8988T (cell line): Measurements from ENCODE around the gene AKT3.

Source experiments
- DNase-seq: peaks from one replicate; pipeline ENCODE4 v3.0.0; 2011

The AKT3 gene

DNA sequence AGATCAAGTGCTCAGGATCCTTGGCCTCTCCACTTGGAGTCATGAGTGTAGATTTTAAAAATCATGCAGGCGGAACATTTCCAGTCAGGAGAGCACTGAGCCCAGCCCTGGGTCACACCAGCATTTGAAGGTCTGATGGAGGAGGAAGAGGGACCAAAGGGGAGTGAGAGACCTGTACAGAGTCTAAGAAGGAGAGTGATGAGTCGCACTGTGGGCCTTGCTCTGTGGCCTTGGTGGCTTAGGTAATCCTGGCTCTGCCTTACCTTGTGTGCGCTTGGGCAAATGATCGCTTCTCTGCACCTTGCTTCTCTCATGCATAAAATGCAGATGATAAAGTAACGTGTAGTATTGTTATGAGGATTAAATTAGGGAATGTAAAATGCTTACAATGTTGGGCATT lies 368.9 kb downstream of the AKT3 start:
- no peak for DNase-seq

DNA sequence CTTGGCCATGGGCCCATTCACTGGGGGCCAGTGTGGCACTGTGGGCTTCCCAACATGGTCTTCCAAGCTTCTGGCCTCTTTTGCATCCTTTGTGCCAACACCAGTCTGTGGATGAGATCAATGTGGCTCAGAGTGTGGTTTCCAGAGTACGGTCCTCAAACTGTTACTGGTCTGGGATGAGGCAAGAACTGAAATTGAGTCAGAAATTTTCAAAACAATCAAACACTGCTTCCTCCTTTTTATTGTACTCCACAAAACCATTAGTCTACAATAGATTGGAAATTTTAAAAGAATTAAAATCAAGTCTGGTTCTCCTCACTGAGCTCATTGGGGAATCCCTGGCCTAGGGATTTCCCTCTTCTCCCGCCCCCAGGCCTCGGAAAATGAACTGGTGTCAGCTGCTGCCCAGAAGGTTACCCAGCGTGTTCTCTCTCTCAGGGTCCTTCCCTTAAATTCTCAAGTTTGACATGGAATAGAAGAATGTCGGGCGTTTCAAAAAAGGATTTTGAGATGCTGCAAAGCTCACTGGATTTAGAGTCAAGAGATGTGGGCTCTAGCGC lies 372.2 kb downstream of the AKT3 start:
- DNase-seq: no peak

DNA sequence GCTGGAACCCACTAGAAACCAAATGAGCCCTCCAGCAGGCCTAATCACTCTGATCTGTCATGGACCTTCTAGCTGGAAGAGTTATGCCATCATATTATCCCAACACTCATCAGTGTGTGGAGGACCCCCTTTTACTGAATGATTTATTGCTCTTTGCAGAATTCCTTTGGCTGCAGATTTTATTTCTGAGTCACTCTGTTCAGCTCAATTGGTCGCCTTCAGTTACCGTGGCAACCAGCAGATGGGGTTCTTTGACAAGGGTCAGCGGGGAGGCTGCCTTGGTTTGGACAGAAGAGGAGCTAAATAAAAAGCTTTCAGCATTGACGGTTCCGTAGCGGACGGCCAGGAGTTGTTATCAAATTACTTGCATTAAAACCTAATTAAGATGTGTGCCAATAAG lies 374.1 kb downstream of the AKT3 start:
- DNase-seq: no peak

DNA sequence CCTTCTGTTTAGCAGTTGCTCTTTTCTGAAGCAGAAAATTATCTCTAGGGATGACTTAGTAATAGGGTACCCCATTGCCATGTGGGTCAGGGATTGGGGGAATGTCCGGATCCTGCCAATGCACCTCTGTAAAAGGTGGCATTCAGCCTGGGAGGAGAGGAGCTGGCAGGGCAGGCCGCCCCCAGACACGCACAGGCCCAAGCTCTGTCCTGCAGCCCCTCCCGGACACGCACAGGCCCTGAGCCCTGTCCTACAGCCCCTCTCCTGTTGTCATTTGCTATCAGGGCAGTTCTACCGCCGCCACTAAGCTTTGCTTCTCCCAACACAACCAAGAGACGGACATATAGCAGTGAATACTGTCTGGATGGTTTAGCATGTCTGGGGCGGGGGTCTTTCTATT lies 375.1 kb downstream of the AKT3 start:
- DNase-seq: no peak

DNA sequence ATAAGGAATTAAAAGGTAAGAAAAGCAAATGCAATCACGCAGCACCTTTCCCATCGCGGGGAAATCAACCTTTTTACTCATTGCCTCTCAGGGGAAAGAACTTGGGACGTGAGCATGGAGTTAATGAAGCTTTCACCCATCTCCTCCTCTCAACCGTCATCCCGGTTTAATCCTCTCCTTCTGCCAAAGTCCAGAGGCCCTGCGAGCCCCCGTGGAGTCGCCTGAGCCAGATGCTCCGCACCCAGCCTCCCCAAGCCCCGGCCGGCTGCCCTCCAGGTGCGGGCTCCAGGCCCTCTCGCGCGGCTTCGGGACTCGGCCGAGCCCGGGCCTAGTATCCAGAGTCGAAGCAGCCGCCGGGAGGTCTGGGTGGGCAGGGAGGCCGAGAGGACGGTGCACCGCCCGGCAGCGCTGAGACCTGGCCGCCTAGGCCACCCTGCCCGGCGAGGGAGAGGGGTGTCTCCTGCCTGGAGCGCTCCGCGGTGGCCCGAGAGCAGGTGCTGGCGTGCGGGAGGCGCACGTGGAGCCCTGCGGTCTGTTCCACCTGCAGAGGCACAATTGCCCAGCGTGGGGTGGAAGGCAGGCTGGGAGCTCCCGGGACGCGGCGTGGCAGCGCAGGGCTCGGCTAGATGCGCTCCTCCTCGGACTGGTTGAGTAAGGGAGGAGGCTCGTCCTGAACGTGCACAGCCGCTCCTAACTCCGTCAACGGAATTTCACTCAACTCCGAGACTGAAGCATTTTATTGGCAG lies 375.7 kb downstream of the AKT3 start:
- no peak for DNase-seq

DNA sequence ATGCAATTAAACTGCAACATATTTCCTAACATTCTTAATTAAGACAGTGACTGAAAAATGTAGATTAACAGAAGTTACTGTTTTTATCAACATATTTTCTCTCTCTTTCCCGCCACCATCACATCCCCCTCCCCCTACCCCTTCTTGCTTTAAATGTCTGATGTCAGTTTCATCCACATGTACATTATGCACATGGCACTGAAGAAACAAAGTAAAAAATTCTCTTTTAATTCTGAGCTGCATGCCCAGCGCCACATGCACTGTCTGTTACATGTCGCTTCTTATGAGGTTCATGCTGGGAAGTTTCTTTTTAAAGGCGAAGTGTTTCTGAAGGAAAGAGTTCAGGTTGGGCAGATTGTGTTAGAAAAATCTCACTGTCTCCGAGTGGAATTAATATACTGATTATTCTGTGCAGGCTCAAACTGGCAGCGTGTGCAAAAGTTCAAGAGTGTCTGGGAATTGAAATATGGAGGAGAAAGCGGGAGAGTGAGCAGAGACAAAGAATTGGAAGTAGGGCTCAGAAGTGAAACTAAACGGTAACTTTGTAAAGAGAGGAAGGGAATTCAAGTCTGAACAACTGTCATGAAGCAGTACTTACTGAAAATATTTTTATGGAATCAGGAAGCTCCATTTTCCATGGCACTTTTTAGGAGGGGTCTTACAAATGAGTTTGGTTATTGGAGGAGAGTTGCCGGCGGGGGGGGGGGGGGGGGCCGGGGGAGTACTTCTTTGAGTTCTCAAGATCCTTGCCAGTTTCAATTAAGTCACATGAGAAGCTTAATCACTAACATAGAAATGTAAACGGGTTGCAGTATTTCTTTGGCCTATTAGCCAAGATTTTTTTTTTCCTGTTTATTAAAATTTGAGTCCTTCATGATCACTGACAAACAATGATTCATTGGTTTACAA lies 376.6 kb downstream of the AKT3 start:
- DNase-seq: no peak

DNA sequence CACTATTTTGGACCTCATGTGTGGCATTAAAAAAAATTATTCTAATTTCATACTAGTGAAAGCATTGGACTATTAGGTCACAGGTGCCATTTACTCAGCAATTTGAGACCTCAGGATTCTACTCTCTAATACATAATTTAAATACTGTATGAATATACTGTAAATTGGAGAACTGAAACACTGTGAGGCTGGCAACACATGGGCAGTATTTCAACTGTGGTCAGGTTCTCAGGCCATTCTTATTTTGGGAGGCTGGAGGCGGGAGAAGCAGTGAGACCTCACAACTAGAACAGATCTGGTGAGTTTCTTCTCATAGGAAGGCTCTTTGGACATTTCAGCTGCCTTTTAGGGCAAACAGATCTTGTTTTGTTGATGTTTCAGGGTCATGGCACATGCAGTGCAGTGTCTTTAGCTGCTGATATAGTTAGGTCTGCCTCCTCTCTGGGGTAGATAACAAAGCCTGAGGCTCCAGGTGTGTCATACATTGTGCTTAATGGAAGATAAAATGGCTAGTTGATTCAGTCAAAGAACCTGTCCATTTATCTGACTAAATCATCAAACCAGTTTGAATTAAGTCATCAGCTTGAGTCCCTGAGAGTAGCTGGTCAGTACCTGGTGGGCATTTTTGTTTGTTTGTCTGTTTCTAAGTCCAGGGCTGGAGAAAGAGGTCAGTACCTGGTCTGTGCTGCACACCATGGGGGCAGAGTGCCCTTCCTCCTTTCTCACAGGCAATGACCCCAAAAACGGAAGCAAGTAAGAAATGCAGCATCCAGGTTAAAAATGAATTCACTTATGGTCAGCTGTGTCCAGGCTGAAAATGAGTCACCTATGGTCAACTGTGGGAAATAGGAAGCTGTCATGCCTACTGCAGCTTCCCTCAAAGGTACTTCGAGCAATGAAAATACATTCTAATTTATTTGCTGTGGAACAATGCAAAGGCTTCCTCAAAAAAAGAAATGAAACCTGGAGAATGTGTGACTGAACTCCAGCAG lies 378.0 kb downstream of the AKT3 start:
- no peak for DNase-seq

DNA sequence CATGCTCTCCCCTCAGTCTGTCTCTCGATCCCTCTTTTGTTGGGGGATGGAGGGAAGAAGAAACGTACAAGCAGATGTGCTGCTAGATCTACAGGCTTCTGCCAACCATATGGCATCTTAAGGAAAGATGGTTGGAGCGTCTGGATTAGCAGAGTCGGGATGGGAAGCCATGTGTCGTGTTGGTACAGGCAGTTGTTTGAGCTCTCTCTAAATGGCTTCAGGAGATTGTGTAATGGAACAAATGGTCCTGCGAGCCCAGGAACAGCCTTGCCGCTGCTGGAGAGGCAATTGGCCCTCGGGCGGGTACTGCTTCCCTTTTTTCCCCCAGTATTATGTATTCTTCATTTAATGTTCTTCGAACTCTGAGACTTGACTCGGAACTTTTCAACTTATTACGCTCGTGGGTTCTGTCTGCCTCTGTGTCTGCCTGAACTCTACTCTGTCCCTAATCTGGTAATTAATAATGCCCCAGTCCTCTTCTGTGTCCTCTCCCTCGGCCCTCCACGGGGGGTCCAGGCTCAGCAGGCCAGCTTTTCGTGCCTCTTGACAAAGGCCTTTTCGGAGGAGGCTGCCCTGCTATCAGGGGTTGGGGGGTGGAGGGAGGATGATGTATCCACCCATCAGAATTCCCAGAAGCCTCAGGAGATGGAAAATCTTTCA lies 378.9 kb downstream of the AKT3 start:
- no peak for DNase-seq

DNA sequence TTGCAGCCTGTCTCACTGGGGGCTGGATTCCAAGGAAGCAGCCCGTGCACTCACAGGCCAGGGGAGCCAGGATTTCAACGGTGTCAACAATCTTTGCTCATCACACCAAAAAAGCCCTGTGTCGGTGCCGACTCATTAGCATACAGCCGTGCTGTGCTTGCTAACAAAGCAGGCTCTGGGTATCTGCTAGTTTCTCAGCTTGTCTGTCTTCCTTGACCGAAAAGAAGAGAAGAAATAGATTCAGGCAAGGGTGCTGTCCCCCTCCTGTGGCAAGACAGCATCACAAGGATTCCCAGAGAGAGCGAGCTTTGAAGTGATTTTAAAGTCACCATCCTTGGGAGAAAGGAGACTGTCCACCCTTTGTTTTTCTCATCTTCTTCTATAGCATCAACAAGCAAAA lies 379.5 kb downstream of the AKT3 start:
- no peak for DNase-seq

DNA sequence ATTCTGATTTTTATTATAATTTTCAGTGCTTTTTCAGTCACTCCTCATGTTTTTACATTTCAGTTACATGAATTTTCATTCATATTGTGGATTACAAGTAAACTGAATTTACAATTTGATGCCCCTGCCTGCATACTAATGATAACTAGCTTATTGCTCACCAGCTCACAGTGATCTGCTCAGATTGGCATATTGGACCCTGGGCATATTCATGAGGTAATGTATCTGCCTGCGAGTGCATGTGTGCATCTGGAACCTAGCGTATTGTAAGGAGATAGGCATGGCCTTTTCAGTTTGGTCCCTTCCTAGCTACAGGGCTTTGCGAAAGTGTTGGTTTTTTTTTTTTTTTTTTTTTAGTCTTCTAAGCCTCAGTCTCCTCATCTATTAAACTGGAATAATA lies 380.5 kb downstream of the AKT3 start:
- no peak for DNase-seq

DNA sequence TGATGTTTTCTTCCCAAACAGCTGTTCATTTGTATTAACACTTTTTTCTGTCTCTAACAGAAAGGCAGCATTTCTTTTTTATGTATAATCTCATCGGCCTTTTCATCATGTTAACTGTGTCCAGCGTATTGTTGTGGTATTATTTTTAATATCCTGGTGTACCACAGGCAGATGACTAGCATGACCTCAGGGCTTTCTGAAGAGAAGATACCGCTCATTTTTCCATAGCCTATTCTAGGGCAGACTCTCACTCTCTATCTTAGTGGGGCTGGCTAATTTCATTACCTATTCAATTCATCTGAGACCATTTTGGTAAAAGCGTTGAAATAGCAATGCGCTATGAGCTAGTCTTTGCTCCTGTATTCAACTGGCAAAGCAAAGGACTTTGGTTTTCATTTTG lies 384.3 kb downstream of the AKT3 start:
- DNase-seq: no peak

DNA sequence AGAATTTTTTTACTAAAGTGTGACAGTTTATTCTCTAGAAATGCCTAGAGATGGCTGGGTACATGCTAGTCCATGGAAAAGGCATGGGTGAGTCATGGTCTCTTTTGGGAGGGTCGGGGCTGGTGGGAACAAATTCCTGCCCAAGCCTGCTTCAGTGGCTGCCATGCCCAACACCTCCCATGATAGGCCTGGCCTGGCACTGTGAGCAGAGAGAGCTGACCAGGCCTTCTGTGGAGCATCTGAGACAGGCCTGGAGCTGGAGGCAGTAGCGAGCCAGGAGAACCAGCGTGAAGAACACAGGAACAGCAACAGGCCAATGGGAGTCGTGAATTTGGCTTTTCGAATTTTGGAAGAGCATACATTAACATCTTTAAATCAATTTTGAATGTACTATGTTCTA lies 385.0 kb downstream of the AKT3 start:
- no peak for DNase-seq

DNA sequence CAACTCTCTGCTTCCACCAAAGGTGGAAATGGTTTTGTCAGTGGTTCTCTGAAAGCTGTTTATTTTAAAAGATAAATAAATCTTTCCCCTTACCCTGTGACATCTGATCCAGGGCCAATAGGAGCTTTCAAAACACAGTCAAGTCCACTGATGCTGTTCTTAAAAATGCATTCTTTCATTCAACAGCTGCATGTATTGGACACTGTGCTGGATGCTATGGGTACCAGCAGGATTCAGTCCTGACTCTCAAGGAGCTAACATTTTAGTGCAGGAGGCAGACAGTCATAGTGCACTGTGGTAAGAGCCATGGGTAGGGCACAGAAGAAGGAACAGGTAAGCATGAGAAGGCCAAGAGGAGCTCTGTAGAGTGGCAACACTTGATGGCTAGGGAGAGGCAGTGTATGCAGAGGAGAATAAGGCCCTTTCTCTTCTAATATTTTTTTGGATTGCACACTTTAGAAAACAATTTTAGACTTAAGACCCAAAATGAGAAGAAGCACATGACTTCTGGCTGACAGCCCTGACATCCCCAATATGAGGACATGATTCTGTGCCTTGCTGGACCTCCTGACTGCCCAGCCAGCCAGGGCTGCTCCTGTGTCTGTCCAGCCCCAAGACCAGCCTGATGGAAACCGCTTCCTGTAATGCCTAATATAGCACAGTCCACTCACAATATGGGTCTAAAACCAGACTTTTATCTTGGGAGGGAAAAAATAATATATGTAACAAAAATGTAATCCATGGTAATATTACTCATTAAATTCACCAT lies 386.9 kb downstream of the AKT3 start:
- DNase-seq: no peak

DNA sequence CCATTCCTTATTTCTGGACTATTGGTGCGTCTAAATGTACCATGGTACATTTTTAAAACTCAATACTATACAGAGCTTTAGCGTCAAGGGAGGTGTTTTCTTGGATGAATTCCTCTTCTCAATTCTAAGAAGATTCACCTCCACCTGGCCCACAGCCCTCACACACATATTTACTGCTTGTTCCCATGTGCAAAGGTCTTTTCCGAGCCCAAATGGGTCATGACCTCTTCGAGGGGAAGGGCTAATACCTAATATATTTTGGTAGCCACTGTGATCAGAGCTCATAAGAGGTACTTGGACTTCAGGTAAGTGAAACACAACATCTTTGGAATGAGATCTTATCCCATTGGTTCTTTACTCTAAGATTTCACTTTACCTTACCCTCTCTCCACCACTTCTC lies 388.3 kb downstream of the AKT3 start:
- DNase-seq: no peak

DNA sequence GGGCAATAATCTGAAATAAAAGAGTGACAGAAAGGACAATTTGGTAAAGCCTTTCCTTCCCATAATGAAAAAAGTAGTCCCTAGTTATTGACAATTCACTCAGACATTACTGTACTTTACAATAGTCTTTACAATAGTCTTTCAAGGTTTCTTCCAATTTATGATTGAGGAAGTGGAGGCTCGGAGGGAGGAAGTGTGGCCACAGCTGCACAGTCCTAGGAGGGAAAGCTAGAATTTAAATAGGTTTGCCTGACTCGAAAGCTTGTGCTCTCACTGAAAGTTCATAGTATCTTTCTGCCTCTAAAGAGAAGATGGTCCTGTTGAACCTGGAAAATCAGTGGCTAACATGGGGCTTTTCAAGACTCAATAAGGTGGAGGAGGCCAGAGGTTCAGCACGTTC lies 391.0 kb downstream of the AKT3 start:
- no peak for DNase-seq

DNA sequence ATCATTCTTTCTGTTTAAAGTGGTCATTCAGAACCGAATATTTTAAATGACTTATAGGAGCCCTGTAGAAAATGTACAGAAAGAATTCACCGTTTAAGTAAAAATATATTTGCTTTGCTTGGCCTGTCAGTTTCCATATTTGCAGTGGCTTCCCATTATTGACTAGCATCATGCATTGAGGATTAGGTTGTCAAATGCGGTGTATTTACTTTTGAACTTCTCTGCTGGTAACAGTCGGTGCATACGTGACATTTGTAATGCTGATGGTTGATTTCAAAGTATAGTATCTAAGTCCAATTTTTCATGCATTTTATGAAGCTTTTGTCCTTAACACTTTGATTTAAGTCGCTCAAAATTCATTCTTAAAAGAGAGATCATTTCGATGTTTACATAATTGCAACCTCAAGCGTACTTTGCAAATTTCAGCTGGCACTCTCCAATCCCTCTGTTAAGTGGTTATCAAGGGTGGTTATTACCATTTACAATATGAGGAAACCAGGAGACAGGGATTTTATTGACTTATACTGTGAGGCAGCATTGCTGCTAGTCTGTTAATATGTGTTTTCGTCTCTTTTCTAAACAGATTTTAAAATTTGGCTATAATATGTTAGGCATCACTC lies 392.6 kb downstream of the AKT3 start:
- DNase-seq: no peak

DNA sequence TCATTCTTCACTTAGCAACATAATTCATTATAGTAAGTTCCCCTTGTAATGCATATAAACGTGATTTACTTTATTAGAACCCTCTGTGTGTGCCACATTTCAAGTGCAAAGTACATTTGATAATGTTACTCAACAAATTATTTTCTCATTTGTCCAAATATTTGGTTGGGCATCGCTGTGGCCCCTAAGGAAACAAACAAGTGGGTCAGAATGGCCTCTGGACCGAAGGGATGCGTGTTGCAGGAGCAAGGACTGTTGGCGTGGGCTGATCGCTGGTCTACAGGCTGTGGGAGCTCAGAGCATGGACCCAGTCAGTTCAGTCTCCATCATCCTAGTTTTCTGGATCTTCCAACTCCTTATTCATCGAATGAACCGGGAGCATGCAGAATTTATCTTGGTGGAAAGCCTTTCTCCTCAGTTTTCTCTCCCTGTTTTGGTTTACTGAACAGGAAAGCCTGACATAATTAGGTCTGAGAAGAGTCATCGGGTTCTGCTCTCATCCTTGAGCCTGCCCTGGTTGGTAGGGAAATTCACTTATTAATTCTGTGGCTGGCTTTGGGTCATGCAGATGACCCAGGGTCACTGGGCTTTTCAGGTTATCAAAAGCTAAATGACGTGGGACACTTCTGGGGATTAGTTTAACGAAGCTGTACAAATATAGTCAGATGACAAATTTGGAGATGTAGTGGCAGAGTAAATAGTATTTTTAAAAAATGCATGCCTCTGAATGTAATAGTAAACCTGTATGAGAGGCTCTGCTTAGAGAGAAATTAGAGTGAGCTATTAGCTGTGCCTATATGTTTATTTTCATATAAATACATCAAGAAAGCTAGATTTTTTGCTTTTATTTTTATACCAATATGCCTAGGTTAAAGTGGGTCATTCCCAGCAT lies 394.0 kb downstream of the AKT3 start:
- no peak for DNase-seq

DNA sequence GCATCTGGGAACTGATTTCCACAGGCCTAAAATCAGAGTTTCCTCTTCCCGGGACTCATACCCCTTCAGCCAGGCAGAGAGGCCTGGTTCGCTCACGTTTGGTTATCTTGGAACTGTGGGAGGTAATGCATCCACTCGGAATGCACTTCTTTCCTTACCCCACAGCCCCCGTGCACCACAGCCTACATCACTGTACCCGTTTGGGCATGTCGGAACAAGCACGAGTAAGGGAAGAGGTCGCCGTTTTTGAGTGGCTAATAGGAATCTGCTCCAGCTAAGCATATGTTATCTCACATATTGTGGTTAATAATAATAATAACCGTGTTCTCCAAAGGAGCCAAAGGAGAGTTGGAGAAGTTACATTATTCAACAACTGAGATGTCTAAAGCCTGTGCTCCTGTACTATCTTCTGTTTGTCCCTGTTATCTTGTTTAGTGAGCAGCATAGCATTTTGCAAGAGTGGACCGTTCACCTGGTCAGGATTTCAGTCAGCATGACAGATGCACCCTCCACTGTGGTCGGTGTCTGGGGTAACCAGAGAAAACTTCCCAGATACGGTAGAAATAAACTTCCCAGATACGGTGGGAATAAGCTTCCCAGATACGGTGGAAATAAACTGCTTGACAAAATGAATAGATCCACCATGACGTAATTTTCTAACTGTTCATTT lies 395.6 kb downstream of the AKT3 start:
- no peak for DNase-seq

DNA sequence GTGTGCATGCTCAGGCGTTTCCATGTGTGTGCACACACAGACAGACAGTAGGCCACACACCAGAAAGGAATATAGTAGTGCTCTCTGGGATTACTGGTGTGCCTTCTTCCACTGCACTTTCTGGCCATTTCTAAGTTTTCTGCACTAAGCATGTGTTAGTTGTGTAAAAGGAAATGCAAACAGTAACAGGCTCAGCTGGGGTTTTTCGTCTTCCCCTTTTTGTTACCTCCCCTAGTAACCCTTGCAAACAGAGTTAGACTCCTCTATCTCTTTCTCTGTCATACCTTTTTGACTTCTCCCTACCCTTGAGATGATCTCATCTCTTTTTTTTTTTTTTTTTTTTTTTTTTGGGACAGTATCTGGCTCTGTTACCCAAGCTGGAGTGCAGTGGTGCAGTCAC lies 398.0 kb downstream of the AKT3 start:
- DNase-seq: no peak
